Fibroblast of pulmonary artery (primary cell): Measurements from ENCODE around the gene PTPRD.

Experiments used
- DNase-seq: peaks from one replicate; pipeline ENCODE4 v3.0.0-alpha.2; 2010; ENCODE audit warnings: low read depth
- H3K4me3 ChIP-seq: replicated peaks from 2 replicates; pipeline ENCODE4 v1.5.1; 2011; ENCODE audit warnings: low read depth, mild to moderate bottlenecking, control low read depth, low read length, moderate library complexity
- TF ChIP-seq, protein P1 (sequence below): IDR thresholded peaks from 2 replicates; pipeline ENCODE4 v1.5.1; 2011; ENCODE audit warnings: mild to moderate bottlenecking, control low read depth, low read length, inconsistent platforms; ENCODE audit errors: missing control alignments

PTPRD gene

DNA sequence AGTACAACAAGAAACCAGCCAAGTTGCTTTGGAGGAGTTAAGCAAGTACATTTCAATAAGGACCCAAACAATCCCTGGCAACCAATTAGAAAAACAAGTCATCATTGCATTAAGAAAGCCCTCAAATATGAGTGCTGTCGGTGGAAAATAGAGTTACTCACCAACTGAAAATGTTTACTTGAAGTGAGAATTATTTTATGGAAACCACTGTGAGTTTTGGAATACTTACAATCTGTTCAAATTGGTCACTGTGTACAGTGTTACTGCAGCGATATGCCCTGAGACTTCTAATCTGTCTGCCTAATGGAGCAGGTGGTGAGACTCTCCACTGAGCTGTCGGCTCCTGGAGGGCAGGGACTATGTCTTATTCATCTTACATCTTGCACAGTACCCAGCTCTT, 1740.0 kb downstream of the PTPRD start:
- H3K4me3 ChIP-seq = no peak overlapping the region
- peak; percentile 8 for DNase-seq
- TF ChIP-seq, protein P1, sequence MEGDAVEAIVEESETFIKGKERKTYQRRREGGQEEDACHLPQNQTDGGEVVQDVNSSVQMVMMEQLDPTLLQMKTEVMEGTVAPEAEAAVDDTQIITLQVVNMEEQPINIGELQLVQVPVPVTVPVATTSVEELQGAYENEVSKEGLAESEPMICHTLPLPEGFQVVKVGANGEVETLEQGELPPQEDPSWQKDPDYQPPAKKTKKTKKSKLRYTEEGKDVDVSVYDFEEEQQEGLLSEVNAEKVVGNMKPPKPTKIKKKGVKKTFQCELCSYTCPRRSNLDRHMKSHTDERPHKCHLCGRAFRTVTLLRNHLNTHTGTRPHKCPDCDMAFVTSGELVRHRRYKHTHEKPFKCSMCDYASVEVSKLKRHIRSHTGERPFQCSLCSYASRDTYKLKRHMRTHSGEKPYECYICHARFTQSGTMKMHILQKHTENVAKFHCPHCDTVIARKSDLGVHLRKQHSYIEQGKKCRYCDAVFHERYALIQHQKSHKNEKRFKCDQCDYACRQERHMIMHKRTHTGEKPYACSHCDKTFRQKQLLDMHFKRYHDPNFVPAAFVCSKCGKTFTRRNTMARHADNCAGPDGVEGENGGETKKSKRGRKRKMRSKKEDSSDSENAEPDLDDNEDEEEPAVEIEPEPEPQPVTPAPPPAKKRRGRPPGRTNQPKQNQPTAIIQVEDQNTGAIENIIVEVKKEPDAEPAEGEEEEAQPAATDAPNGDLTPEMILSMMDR = no peak

DNA sequence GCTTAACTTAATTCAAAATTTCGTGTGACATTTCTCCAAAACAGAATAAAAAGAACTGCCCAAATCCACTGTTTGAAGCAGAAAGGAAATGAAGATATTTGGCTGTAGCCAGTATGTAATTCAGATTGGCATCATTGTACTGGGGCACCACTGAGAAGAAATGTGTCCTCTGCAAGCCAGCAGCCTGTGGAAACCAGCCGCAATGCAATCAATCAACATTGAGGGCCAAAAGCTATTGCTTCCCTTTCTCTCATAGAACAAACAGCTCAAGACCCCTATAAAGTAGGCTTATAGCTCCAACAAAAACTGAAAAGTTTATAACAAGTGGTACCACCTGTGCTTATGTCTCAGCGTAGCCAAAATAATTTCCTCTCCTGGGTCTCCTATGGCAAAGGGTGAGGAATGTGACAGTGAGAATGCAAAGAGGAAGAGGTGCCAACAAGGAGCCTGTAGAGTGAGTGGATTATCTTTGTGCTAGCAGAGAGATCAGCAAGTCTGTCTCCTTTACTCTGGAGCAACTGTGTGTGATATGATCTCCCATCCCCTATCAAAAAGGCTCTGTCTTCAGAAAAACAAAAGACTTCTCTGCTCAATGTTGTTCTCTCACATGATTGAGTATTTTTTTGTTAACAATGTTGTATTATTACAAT, 1740.9 kb downstream of the PTPRD start:
- DNase-seq = no peak
- TF ChIP-seq, protein P1 = no peak
- H3K4me3 ChIP-seq = no peak overlapping the region

DNA sequence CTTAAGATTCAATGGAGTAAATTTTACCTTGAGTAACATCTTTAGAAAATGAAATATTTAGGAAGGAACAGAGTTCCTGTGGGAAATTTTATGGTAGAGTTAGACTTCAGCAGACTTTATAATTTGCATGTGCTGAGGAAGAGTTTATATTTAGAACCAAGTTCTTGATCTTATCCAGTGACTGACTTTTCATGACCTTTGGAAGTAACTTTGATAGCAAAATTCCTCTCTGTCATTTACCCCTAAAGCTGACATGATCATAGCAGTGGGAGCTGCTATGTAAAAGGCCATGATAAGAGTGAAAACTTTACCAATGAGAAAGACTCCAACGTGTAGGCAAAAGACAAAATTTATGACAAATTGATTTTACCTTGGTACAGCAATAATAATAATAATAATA, 1741.4 kb downstream of the PTPRD start:
- DNase-seq = no peak
- TF ChIP-seq, protein P1 = no peak

DNA sequence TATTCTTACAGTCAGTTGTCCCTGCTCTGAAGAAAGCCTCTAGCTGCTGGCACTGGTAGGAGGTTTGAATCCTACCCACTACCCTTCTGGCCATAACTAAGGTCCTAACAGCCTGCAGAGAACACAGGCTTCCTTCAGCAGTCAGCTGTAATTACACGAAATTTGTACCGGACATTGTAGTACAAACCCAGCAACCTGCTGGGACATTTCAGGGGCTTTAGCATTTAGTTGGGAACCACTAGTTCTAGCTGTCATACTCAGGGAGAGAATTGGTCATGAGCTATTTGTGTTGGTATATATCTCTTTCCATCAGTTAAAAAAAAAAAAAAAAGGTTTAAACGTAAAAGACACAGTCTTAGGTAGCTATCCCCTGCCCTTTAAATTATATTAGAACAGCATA, 1743.0 kb downstream of the PTPRD start:
- no peak for DNase-seq
- TF ChIP-seq, protein P1 = no peak
- no peak overlapping the region for H3K4me3 ChIP-seq

More for the DNA sequence above, 1741.4 kb downstream of the PTPRD start:
- H3K4me3 ChIP-seq = no peak overlapping the region

DNA sequence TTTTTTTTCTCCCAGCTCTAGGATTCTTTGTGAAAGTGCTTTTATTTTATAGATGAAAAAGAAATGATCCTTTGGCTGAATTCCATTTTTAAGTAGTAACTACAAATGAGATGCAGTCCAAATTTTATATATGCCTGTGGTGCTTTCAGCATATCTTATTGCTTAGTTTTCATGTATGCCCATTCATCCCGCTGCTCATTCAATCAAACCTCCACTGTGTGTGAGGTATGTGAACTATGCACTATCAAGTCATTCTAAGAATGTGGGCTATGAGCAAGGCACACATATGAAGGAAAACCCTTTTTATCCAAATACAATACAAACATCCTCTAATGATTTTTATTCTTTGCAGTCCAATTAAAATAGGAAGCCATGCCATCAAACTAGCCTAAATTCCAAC, 1744.2 kb downstream of the PTPRD start:
- peak; percentile 26 for DNase-seq
- TF ChIP-seq, protein P1 = no peak
- no peak overlapping the region for H3K4me3 ChIP-seq

DNA sequence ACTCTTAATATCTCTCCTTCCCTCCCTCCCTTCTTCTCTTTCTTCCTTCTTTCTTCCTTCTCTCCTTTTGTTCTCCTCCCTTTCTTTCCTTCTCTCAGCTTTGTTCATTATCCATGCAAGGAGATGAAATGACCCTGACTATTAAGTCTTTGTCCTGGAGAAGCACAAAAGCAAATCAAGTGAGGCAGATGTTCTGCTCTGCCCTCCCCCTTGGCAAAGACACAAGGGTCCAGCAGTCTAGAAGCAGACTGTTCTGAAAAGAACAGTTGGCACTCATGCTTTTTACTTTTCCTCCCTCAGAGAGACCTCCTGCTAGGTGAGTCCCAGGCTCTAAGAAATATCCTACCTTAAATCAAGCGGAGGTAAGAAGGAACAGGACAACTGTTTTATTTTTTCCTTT, 1745.7 kb downstream of the PTPRD start:
- TF ChIP-seq, protein P1 = no peak
- no peak overlapping the region for H3K4me3 ChIP-seq
- no peak for DNase-seq

DNA sequence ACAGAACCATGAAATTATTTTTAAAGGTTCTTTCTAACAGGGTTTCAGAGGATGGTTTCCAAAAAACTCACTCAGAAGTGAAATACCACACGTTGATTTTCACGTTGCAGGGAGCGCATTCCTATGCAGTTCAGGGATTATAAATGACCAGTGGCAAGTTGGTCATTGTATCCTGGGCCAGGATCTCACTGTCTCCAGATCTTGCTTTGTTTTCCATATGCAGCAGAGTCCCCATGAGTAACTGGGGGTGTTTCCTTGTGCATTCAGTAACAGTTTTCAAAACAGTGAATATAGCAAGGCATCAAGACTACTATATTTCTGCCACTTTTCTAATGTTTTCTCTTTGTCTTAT, 1748.3 kb downstream of the PTPRD start:
- DNase-seq = no peak
- TF ChIP-seq, protein P1 = no peak
- peak overlapping the region; percentile 1 for H3K4me3 ChIP-seq
